SK-N-SH (cell line): Measurements from ENCODE around the gene IFT52.

Experiments used
- GATA2 ChIP-seq: sonication (generic); formaldehyde crosslinking; IDR thresholded peaks from 2 replicates; pipeline ENCODE4 v1.5.0; 2020; ENCODE audit warnings: mild to moderate bottlenecking, missing genetic modification reagents
- POLR2AphosphoS5 ChIP-seq: IDR thresholded peaks from 2 replicates; pipeline ENCODE4 v1.6.1; 2012; ENCODE audit warnings: low read depth, low read length
- TAF1 ChIP-seq: IDR thresholded peaks from 2 replicates; pipeline ENCODE4 v1.6.1; 2012; ENCODE audit warnings: low read depth, mild to moderate bottlenecking, low read length, moderate library complexity, borderline replicate concordance
- ZBTB33 ChIP-seq: IDR thresholded peaks from 2 replicates; pipeline ENCODE4 v1.4.0; 2012; ENCODE audit warnings: low read depth, borderline replicate concordance

- no peak for TF ChIP-seq TAF1
- no peak for TF ChIP-seq GATA2
- TF ChIP-seq POLR2AphosphoS5, result no peak
- TF ChIP-seq ZBTB33, result no peak
Measured at GRCh38 chr20:43541214-43541613, 49.5 kb upstream of the IFT52 start.
